GM21528 (cell line): Measurements from ENCODE around the gene PDZK1.
"Not testable (repeated sequence)": the region's sequence is repeated elsewhere in the genome, so short reads cannot be mapped to it uniquely, and the experiment has no call there.

Experiments used
- ATAC-seq: cut with Tn5 transposase; IDR thresholded peaks from one replicate; pipeline ENCODE4 v1.9.1; 2021; ENCODE audit warnings: mild to moderate bottlenecking, moderate library complexity; ENCODE audit not compliant: unreplicated experiment, low FRiP score

Gene PDZK1

GRCh38 chr1:145711213-145711651 lies 4.1 kb upstream of the PDZK1 start:
- ATAC-seq = no peak

DNA sequence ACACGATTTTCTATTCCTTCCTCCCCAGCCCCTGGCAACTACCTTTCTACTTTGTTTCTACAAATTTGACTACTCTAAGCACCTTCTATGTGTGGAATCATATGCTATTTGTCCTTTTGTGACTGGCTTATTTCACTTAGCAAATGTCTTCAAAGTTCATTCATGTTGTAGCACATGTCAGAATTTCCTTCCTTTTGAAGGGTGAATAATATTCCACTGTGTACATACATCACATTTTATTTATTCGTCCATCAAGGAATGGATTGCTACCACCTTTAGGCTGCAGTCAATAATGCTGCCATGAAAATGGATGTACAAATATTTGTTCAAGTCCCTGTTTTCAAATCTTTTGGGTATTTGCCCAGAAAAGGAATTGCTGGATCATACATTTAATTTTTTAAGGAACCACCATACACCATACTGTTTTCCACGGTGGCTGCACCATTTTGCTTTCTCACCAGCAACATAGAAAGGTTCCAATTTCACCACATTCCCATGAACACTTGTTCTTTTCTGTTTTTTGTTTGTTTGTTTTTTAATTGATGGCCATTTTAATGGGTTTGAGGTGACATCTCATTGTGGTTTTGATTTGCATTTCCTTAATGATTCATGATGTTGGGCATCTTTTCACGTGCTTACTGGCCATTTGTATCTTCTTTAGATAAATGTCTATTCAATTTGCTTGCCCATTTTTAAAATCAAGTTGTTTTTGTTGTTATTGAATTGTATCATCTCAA lies 3.3 kb upstream of the PDZK1 start:
- ATAC-seq = no peak

DNA sequence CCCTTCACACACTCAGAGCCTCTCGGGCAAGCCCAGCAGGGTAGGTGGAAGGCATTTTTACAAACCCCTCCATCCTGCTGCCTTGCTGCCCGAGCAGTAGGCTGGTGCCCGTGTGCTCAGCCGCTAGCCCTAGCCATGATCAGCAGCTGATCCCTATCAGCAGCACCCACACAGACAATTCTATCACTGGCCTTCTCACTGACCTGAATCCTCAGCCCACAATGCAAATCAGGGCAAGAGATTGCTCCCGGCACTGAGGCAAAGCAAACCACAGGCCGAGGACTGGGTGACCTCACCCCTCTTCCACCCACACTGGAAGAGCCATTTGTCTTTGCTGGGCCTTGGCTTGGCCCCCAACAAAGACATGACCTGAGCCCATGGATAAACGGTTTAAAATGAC lies 895 bp upstream of the PDZK1 start:
- ATAC-seq = no peak

GRCh38 chr1:145706086-145706664 lies 993 bp downstream of the PDZK1 start:
- no peak for ATAC-seq

DNA sequence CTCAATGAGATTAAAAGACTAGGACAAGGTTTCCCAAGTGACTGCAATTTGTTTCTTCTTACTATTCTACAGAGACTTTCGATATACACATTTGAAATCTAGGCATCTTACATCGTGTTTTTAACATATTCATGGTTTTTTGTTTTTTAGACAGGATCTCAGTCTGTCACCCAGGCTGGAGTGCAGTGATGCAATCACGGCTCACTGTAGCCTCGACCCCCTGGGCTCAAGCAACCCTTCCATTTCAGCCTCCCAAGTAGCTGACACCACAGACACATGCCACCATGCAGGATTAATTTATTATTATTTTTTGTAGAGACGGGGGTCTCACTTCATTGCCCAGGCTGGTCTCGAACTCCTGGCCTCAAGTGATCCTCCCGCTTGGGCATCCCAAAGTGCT lies 1.5 kb downstream of the PDZK1 start:
- ATAC-seq = no peak

DNA sequence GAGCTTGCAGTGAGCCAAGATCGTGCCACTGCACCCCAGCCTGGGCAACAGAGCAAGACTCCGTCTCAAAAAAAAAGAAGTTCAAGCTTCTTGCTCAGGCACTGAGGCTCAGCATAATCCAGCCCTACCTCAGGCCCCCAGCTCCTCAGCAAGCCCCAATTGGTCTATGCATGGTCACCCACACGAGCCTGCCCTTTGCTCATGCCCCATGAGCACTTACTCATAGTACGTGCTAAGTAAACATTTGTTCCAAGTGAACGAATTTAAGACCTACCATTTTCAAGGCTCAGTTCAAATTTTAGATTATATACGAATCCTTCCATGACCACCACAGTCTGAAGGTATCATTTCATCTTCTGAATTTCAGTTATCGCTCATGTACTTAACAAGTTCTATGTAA lies 4.3 kb downstream of the PDZK1 start:
- no peak for ATAC-seq

DNA sequence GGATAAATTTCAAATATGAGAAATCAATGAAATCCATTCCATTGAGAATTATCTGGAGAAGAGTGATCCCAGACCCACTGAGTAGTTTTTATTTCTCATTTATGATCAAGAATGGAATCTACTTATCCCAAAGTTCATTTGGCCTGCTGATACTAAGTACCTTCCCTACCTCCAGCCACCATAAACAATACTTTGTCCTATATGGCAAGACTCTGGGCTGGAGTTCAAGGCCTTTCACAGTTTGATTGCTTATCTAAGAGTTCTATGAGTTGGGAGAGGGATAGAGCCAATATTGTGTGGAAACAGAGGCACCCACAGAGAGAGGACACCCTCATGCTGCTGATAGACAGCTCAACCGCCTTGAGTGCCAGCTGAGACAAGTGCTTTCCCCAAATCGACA lies 5.1 kb downstream of the PDZK1 start:
- no peak for ATAC-seq

DNA sequence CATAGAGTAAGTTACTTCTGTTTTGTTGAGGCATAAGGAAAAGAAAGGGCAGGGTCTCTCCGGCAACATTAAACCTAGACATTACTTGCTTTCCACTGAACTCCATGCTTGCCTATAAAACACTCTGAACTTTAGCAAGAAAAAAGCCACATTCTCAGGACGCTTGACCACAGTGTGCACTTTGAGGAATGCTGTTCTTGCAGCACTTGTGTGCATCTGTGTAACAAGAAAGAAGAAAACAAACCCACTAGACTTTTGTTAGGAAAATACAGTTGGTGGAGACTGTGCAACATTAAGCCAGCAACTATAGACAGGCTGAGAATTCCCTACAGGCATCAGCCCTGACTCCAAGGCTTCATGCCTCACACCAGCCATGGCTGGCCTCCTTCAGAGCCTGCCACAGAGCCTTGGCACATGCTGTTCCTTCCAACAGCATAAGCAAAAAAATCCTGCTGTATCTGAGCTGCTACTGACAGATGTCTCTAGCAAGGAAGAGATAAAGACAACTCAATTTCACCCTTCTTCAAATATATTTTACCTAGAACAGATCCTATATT lies 5.8 kb downstream of the PDZK1 start:
- no peak for ATAC-seq

DNA sequence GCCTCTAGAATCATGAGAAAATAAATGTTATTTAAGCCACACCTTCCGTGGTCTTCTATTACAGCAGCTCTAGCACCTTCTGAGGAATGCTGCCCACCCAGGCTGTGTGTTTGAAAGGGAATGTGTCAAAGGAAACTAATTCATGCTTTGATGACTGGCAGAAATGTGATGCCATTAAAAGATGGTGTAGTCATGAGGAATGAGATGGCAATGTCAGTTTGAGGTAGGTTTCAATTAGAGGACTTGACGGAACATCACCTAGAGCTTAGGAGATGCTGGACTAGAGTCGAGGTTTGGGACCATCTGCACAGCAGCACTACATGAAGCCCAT lies 10.6 kb downstream of the PDZK1 start:
- no peak for ATAC-seq

- no peak for ATAC-seq
Observed at GRCh38 chr1:145695821-145696629, 11.1 kb downstream of the PDZK1 start.

- no peak for ATAC-seq
Observed at GRCh38 chr1:145692785-145693443, 14.3 kb downstream of the PDZK1 start.

- ATAC-seq = no peak
Observed at GRCh38 chr1:145690587-145691558, 16.3 kb downstream of the PDZK1 start.

DNA sequence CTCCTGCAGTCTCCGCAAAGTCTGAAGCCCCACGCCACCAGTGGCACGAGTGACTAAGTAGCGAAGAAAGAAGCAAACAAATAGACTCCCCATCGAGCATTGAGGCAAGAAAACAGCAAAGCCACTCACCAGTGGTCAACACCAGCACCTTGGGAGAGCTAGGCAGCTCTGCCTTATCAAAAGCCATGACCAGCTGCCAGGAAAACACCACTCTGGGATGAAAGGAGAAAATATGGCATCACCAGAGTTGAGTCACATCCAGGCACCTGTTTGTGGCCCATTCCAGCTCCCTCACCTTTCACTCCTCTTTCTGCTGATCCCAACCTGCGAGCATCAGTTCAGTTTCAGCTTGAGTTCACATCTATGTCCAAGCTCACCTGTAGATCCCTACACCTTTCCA lies 17.2 kb downstream of the PDZK1 start:
- ATAC-seq = no peak

DNA sequence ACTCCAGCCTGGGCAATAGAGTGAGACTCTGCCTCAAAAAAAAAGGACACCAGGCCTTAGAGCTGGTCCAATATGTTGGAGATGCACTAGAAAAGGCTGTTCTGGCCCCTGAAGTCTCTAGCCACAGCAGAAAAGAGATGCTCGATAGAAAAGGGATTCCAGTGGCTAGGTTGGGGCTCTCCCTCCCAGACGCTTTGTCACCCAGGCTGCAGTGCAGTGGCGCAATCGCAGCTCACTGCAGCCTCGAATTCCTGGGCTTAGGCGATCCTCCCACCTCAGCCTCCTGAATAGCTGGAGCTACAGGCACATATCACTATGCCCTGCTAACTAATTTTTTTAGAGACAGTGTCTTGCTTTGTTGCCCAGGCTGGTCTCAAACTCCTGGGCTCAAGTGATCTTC lies 18.2 kb downstream of the PDZK1 start:
- ATAC-seq = no peak

GRCh38 chr1:145688328-145688727 lies 18.8 kb downstream of the PDZK1 start:
- ATAC-seq = no peak

DNA sequence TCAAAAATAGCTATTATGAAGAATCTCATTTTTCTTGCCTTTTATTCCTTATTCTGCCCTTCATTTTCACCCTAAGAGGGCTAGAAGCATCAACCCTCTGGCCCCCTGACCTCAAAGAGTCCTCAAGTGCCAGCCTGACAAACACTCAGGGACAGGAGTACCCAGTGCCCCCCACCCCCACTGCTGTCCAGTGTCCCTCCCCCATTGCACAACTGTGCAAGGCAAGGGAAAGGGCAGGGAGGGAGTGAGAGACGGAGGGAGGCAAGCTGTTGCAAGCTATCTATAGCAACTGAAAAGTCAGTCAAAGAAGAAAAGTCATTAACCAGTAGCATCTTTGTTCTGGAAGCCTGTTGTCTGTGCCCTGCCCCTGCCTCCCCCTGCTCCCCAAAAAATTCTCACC lies 21.1 kb downstream of the PDZK1 start:
- not testable (repeated sequence) for ATAC-seq

DNA sequence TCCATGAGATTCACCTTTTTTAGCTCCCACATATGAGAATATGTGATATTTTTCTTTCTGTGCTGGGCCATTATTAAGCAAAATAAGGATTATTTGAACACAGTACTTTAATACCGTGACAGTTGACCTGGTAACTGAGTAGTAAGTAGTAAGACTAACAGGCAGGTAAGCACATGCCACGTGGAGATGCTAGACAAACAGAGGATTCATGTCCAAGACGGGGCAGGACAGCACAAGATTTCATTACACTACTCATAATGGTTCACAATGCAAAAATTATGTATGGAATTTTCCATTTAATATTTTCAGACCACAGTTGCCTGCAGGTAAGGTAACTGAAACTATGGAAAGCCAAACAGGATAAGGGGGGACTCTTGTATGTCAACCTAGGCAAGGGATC lies 22.3 kb downstream of the PDZK1 start:
- not testable (repeated sequence) for ATAC-seq

- ATAC-seq = not testable (repeated sequence)
Observed at GRCh38 chr1:145673217-145673616, 34.0 kb downstream of the PDZK1 start.

- ATAC-seq = not testable (repeated sequence)
Observed at GRCh38 chr1:145670995-145671745, 36.0 kb downstream of the PDZK1 start.
